HPDE6-E6E7 (cell line): ENCODE results near the gene PYGB.

ENCODE experiments used
- DNase-seq: peaks from one replicate; pipeline ENCODE4 v3.0.0; 2011; ENCODE audit warnings: missing footprints; ENCODE audit errors: extremely low spot score

Gene PYGB

DNA sequence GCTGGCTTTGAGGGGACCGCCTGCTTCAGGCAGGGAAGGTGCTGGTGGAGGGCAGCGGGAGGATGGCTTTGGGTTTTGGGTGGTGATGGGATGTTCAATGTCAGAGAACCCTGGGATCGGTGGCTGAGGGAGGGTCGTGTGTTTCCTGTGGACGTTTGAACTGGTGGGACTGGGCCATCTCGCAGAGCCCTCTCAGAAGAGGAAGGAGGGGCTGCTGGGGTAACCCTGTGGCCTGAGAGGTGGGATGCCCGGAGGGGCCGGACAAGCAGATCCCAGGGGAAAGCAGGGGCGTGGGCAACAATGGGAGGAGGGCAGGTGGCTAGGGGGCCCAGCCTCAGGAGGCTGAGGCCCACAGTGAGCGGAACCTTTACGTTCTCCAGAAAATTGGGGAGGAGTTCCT, 34.9 kb downstream of the PYGB start:
- no peak for DNase-seq

DNA sequence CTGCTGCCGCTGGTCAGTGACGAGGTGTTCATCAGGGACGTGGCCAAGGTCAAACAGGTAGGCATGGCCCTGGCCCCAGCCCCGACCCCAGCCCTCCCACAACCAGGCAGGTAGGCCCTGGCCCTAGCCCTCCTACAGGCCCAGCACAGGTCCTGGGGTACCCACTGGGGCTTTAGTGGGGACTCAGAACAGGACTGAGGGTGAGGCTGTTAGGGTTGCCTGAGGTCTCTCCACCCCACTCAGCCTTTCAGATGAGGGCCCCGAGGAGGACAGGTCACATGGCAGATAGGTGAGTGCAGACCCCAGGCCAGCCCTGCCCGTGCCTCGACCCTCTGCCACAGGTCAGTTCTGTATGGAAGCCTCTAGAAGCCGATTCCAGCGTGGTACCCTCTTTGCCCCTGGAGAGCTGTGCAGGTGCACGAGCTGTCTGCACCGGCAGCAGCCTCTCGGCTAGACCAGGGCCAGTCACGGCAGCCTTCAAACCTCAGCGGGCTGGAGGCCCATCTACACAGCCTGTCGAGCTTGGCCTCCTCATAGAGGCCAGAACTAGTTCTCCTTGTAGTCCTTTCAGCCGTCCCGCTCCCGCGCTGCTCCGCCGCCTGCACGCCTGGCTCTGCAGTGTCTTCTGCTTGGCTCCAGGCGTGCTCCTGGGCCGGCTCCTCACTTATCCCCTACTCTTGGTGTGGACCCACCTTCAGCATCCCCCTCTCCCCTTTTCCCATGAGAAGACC, 35.5 kb downstream of the PYGB start:
- no peak for DNase-seq

DNA sequence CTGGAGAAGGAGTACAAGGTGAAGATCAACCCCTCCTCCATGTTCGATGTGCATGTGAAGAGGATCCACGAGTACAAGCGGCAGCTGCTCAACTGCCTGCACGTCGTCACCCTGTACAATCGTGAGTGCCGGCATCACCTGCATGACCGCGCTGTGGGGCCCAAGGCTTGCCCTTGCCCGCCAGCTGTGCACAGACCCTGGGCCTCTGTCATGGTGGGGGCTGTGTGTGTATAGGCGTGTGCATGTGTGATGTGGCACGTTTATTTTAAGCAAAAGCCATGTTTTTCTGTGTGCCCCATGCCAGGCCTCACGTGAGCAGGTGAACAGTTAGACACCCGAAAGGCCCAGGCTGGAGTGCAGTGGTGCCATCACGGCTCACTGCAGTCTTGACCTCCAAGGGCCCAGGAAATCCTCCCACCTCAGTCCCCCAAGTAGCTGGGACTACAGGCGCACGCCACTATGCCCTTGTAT, 36.3 kb downstream of the PYGB start:
- DNase-seq: no peak

DNA sequence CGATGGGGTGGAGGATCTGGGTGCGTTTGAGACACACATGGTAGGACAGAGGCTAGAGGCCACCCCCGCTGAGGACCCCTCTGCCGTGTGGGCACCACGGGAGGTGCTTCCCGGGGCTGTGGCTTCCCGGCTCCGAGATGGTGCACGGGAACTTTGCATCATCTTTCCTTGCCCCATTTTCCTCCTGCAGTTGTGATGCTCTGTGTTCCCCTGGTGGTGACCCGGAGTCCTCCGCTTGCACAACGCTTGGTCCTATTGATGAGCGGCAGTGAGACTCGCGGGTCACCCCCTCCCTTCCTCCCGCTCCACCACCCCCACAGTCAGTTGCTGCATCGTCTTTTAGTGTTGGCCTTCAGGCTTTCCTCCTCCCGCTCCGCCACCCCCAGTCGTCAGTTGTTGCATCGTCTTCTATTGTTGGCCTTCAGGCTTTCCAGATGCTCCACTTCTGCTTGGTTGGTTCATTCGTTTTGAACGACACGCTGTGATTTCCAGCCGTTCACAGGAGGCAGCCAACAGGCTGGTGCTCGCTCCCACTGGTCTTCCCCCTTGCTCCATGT, 37.3 kb downstream of the PYGB start:
- no peak for DNase-seq

DNA sequence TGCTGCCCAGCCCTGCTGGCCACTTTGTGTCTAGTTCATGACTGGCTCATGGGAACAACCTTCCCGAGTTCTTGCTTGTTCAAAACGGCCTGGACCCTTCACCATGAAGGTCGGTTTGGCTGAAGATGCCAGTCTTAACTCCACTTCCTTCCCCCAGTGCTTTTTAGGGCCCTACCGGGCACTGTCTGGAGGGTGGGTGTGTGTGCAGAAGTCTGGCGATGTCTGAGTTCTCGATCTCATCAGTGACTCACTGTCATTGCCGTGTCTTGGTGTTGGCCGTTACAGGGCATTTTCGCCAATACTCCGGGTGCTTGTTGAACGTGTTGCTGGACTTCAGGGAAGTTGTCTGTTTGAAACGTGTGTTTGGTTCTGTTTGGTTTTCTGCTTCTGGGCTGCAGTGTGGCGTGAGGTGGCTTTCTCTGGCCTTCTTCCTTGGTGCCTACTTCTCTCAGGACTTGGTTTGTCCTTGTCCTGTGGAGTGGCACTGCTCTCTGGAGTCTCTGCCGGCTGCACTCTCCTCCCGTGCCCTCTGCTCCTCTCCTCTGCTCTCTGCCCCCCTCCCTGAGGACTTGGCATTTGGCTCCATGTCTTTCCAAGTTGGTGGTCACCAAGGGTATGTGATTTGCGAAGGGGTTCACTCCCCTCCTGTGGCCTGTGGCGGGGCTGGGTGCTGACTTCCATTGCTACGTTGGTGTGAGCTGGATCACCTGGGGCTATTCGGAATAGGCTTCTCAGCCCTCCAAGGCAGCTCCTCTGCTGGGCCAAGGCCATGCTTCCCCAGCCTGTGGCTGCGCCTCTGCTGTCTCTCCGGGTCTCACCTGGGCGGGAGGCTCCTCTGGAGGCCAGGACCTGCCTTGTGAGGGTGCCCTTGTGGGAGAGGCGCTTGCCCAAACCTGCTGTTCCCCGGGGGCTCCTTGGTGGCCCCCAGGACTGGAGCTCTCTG, 38.2 kb downstream of the PYGB start:
- DNase-seq: no peak

DNA sequence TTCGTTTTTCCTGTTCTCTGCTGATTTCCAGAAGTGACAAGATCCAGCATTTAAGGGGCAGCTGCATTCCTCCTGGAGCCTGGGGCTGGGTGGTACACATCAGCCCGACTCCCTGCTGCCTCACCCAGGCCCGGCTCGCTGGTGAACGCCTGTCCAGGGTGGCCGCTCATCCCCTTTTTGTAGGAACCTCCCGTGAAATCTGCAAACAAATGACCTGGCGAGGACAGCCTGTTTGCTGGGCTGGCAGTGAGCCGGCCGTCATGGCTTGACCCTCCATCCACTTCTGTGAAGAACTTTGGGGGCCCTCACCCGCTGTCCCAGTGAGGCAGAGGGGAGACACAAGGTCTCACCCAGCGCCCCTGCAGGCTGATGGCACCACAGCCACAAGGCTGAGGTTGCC, 39.0 kb downstream of the PYGB start:
- no peak for DNase-seq

DNA sequence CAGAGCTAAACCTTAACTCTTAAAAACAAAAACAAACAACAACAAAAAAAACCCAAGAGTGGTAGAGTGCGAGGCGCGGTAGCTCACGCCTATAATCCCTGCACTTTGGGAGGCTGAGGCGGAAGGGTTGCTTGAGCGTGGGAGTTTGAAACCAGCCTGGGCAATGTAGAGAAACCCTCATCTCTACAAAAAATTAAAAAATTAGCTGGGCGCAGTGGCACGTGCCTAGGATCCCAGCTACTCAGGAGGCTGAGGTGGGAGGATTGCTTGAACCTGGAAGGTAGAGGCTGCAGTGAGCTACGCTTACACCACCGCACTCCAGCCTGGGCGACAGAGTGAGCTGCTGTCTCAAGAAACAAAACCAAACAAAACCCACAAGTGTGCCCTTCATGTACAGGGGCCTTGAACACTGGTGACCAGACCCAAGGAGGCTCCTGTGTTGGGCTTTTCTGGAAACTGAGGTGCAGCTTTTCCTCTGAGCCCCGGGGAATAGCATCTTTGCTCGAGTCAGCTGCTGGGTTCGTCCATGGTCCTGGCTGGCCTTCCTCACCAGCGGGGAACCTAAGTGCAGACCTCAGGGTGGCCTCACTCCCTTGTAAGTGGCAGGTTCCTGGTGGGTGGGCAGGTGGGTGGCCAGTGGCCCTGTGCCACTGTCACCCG, 39.9 kb downstream of the PYGB start:
- no peak for DNase-seq

DNA sequence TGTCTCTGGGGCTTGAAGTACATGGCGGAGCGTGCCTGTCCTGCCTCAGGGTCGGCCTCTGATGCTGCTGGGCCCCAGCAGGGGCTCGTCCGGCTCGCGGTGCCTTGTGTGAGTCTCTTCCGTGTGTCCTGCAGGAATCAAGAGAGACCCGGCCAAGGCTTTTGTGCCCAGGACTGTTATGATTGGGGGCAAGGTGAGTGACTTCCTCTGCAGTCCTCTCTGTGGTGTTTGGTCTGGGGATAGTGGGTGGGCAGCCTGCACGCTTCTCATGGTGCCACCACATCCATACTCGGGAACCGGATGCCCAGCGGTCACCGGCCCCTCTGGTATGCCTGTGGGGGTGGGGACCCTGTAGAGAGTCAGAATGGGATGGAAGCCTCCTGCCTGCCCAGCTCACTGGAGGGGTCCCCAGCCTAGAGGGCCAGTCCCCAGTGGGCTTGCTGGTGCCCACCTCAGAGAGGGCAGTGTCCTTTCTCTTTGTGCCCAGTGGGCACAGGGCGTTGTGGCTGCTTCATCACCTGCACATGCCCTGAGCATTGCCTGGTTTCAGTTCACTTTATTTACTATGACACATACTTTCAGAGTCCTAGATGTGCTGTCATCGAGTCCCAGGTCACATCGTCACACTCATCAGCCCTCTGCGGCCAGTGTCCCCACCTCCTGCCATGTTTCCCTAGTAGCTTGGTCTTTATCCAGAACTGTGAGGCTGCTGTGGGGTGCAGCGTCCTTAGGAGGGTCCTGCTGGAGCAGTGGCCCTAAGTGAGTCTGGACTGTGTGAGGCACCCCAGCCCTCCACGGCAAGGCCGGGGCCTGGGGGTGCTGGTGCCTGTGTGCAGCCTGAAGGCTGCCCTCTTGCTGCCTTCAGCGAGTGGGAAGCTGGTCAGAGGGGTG, 40.7 kb downstream of the PYGB start:
- no peak for DNase-seq

DNA sequence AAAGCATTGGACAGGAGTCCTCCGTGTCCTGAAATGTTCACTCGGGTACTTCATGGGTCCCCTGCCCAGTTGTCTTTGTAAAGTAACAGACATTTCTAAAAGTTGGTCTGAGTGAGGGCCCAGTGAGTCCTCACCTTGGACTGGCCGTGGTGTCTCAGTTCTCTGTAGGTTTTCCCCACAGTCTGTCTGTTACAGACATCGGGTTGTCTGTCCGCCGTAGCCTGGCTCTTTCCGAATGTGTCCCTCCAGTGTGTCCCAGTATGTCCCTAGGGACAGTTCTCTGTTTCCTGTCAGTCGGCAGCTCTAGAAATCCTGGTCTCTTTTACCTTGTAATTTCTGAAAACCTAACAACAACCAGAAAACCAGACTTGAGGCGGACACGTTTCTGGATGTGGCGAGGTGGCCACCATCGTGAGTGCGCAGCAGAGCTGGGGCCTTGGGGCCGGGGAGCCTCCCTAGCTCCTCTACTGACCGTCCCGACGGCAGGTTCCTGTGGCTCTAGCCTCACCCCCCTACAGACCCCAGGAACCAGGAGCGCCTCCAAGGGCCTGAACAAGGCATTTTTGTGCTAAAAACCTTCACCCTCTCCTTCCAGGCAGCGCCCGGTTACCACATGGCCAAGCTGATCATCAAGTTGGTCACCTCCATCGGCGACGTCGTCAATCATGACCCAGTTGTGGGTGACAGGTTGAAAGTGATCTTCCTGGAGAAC, 42.2 kb downstream of the PYGB start:
- no peak for DNase-seq

DNA sequence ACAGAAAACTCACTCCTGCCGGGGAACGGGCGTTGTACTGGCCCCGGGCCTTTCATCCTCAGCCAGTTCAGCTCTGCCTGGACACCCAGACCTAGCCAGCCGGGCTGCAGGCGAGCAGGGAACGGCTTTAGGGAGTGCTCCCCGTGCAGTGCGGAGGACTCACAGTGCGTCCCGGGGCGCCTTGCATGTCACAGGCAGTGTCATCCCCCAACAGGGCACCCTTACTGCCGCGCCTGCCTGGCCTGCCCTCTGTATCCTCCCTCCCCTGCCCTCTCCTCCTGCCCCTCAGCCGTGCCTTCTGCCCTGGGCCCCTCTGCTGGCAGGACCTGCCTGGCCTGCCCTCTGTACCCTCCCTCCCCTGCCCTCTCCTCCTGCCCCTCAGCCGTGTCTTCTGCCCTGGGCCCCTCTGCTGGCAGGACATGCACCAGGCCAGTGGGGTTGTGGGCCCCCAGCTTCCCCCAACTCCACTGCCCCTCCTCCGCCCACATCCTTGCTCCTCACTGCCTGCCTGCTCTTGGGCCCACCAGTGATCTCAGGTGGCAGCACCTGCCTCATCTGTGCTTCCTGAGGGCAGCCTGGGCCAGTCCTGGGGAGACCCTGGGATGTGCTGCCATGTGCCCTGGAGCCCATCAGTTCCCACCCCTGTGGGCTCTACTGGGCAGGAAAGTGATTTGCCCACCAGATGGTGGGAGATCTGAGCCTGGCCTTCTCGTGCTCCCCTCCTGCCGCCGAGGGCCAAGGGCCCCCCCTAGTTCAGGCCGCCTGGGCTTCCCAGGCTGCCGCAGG, 43.0 kb downstream of the PYGB start:
- no peak for DNase-seq

DNA sequence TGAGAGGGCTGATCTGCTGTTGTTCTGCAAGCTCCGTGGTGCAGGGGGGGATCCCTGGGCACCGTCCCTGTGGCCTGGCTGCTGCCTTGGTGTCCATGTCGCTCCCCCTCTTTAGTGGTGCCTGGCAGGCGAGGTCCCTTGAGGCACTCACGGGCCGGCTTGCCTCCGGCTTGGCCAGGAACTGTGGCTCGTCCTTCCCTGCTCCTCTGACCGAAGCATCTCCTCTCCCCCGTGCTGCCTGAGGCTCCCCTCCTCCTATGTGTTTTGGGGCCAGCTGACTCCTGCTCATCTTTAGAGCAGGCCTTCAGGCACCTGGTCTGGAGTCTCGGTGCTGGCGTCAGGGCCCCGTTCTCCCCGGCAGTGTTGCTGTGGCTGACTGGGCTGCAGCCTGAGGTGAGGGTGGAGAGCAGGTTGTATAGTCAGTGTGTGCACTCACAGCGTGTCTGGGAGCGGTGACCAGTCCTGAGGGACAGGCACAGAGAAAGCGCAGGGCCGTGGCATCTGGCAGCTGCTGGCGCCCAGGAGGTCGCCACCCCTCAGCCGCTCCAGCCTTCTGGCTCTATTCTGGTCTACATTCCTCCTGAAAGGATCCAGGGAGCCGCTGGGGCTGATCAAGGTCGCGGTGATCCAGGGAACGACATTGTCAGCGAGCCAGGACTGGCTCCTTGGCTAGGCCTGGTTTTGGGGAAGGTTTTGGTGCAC, 43.7 kb downstream of the PYGB start:
- no peak for DNase-seq

DNA sequence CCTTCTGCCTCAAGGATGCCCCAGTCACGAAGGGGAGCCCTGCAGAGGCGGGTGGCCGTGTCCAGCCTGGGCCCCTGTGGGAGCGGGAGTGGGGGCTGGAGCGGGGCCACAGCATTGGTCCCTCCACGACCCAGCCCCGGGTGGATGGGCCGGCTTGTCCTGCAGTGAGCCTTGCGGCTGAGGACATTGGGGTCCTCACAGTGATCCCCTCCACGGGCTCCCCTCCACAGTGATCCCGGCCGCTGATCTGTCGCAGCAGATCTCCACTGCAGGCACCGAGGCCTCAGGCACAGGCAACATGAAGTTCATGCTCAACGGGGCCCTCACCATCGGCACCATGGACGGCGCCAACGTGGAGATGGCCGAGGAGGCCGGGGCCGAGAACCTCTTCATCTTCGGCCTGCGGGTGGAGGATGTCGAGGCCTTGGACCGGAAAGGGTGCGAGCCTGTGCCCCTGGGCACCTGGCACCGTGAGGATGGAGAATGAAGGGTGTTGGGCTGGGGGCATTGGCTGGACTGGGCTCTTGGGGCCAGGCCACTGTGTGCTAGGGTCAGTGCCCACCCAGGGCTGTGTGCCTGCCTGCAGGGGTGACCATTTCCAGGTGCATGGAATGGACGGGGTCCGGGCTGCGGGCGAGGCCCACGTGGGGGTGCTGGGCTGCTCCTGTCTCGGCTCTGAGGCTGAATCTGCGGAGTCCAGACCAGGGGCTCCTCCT, 44.4 kb downstream of the PYGB start:
- DNase-seq: no peak

DNA sequence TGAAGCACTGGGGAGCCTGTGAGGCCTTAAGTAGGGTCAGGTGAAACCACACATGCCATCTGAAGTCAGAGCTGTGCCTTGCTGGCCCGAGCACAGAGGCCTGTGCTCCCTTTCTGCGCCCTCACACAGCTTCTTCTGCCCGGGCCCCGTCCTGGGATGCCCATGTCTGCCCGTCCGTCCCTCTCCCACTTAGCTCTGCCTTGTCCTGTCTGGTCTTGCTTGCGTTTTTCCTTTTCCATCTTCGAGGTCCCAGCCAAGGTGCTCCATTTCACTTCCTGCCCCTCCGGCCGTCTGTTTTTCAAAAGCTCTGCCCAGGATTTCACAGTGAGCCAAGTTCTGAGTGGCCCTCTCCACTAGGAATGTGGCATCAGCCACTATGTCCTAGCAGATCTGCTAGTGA, 45.6 kb downstream of the PYGB start:
- DNase-seq: no peak

DNA sequence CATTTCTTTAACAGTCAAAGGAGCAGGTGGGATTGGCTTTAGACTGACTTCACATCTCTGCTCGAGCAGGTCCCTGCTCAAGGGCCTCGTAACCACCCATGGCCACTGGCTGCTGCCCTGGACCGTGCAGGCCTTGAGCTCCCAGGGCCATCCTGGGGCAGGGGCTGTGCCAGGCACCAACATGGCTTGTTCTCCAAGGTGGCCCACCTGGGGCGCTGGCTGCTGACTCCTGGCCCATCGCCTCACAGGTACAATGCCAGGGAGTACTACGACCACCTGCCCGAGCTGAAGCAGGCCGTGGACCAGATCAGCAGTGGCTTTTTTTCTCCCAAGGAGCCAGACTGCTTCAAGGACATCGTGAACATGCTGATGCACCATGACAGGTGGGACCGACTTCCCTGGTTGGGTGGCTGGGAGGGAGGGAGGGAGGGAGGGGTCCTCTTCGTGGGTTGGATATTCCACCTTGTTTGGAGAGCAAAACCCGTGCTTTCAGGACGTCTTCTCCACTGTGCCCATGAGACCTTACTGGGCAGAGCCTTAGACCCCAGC, 46.1 kb downstream of the PYGB start:
- no peak for DNase-seq

DNA sequence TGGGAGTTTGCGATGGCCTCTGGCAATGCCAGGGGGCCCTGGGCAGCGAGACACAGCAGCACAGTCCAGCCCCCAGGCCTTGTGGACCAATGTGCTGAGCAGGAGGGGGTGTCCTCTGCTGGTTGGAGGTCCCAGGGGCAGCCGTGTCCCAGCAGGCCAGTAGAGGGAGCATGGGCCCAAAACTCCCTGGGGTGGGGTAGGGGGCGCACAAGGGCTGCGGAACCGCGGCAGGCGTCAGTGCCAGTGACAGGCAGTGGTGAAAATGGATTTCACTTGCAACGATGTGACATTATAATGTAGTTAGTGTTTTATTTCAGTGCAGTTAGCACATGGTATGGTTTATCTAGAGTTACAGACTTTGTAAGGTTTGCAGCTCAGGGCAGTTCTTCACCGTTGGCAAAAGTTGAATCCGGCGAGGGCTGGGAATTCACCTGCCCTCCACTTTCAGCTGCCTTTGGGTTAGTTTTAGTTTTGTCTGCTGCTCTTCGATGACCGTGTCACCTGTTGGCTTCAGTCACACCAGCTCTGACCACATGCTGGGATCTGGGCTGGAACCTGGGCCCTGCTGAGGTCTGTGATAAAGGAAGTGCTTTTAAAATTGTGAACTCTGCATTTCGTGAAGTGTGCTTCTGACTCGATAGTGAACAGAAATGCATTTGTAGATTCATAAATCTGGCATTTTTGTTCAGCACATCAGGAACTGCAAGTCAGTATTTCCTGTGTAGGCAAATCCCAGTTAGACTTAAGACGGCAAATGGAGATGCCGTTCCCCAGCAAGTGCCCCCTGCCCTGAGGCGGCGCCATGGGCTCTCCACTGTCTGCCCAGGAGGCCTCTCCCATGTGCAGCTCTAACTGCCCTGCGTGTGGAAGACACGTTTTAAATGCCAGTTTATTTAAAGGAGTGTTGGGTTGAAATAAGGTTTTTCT, 46.8 kb downstream of the PYGB start:
- peak; percentile 55 for DNase-seq

DNA sequence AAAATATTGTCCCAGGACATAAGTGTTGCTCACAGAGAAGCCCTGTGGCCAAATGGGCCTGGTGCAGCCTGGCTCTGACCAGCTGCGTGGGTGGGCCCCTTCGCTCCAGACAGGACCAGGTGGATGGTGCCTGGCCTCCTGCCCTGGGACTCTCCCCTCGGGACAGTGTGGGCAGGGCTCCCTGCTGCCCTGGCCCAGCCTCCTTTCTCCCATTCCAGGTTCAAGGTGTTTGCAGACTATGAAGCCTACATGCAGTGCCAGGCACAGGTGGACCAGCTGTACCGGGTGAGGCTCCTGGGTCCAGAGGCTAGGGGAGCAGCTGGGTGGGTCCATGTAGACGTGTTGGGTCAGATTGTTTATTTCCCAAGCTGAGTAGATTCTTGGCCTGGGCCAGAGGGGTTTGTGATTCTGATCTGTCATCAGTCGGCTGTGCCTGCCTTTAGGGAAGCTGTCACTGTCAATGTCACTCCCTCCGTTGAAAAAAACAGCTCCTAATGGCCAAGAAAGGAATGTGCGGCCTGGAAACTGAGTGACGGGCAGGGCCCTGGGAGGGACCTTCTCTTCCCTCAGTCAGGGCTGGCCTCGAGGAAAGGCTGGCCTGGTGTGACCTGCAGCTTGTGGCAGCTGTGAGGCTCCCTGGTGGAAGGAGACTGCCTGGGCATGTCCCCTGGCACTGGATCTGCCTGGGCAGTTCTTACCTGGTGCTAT, 47.7 kb downstream of the PYGB start:
- DNase-seq: peak; percentile 77
